Omental fat pad (tissue), 4 donors: ENCODE measurements around the gene MAGI2. TPM values are rescaled to one million over a fixed set of nuclear protein-coding genes. Genes with fewer than 3 reads are reported as not detected.

ENCODE experiments used
- ATAC-seq: fragments of 150-250 bp; one replicate; pipeline ENCODE4 v1.9.1; 2016; ENCODE audit warnings: mild to moderate bottlenecking, moderate library complexity; ENCODE audit not compliant: low FRiP score
- DNase-seq: peaks from one replicate; pipeline ENCODE4 v3.0.0-alpha.2; 2019; ENCODE audit warnings: low spot score
- CTCF ChIP-seq, 3 donors: fragments of 450-650 bp; IDR thresholded peaks; one replicate each; pipeline ENCODE4 v1.5.1; 2016 to 2017; ENCODE audit warnings: antibody characterized with exemption in 3 of 3, mild to moderate bottlenecking in 3 of 3, moderate library complexity in 2 of 3
- total RNA-seq, 4 donors: library from RNA; depleted of rRNA; stranded (reverse); fragments of >200 nt; gene quantifications; one replicate each; pipeline ENCODE4 v1.1.0, GENCODE V29; 2016

The MAGI2 gene
- total RNA-seq, 4 donors from 2014 or later, result 9.3 to 20.6 (median 13.2) TPM

GRCh38 chr7:79211724-79212123, 241.7 kb downstream of the MAGI2 start:
- DNase-seq (no peak), ATAC-seq (no peak)
- no peak for TF ChIP-seq CTCF (IDR thresholded peaks at IDR 0.05)

GRCh38 chr7:79199961-79200360, 253.5 kb downstream of the MAGI2 start:
- DNase-seq (no peak), ATAC-seq (no peak)
- no peak for TF ChIP-seq CTCF (IDR thresholded peaks at IDR 0.05)

- ATAC-seq, result no peak
Observed at GRCh38 chr7:79199266-79199665, 254.2 kb downstream of the MAGI2 start.

GRCh38 chr7:79185605-79186004, 267.9 kb downstream of the MAGI2 start:
- no peak for TF ChIP-seq CTCF (IDR thresholded peaks at IDR 0.05)
- no peak for DNase-seq
- ATAC-seq, result no peak

More at GRCh38 chr7:79199266-79199665, 254.2 kb downstream of the MAGI2 start:
- TF ChIP-seq CTCF (IDR thresholded peaks at IDR 0.05), result no peak
- DNase-seq, result no peak

- no peak for TF ChIP-seq CTCF (IDR thresholded peaks at IDR 0.05)
- DNase-seq, result no peak
- peak; percentile 59 for ATAC-seq
Observed at GRCh38 chr7:79182283-79182682, 271.2 kb downstream of the MAGI2 start.

GRCh38 chr7:79180533-79180932, 272.9 kb downstream of the MAGI2 start:
- ATAC-seq (no peak), DNase-seq (no peak)
- no peak for TF ChIP-seq CTCF (IDR thresholded peaks at IDR 0.05)

GRCh38 chr7:79176859-79177477, 276.5 kb downstream of the MAGI2 start:
- no peak for TF ChIP-seq CTCF (IDR thresholded peaks at IDR 0.05)
- DNase-seq (no peak), ATAC-seq (no peak)
